B cell (primary cell): ENCODE data around the gene PLS1.
"Not testable (repeated sequence)": the region's sequence is repeated elsewhere in the genome, so short reads cannot be mapped to it uniquely, and the experiment has no call there.

ENCODE experiments used
- EZH2 ChIP-seq: IDR thresholded peaks from 2 replicates; pipeline ENCODE4 v1.6.1; 2012; ENCODE audit warnings: borderline replicate concordance, low read depth, mild to moderate bottlenecking, moderate library complexity, low read length; ENCODE audit not compliant: insufficient read depth, poor library complexity, severe bottlenecking
- TF ChIP-seq, protein P1 (sequence below): fragments of 200-600 bp; IDR thresholded peaks from one replicate; pipeline ENCODE4 v1.8.0; 2022; ENCODE audit warnings: antibody characterized with exemption, mild to moderate bottlenecking

DNA sequence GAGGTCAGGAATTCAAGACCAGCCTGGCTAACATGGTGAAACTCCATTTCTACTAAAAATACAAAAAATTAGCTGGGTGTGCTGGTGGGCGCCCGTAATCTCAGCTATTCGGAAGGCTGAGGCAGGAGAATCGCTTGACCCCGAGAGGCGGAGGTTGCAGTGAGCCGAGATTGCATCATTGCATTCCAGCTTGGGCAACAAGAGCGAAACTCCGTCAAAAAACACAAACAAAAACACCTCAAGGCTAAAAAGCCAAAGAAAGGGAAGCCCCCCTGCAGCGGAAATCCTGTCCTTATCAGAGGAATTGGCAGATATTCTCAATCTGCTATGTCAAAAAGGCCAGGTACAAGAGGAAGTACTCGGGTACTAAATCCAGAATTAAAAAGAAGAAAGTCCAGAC, 15.1 kb upstream of the PLS1 start:
- TF ChIP-seq, protein P1, sequence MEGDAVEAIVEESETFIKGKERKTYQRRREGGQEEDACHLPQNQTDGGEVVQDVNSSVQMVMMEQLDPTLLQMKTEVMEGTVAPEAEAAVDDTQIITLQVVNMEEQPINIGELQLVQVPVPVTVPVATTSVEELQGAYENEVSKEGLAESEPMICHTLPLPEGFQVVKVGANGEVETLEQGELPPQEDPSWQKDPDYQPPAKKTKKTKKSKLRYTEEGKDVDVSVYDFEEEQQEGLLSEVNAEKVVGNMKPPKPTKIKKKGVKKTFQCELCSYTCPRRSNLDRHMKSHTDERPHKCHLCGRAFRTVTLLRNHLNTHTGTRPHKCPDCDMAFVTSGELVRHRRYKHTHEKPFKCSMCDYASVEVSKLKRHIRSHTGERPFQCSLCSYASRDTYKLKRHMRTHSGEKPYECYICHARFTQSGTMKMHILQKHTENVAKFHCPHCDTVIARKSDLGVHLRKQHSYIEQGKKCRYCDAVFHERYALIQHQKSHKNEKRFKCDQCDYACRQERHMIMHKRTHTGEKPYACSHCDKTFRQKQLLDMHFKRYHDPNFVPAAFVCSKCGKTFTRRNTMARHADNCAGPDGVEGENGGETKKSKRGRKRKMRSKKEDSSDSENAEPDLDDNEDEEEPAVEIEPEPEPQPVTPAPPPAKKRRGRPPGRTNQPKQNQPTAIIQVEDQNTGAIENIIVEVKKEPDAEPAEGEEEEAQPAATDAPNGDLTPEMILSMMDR = not testable (repeated sequence)
- TF ChIP-seq EZH2 = not testable (repeated sequence)
